Heart right ventricle (tissue), 16 donors: Measurements from ENCODE around the gene NID2. TPM values are rescaled to one million over a fixed set of nuclear protein-coding genes. Genes with fewer than 3 reads are reported as not detected.

Experiments
- ATAC-seq, 8 donors: fragments of 200-7000 bp; cut with Tn5 transposase; one replicate each; pipeline ENCODE4 v1.9.1; 2020; ENCODE audit warnings: mild to moderate bottlenecking in 8 of 8, moderate library complexity in 8 of 8, moderate number of reproducible peaks in 1 of 8
- DNase-seq, 2 donors: peaks; one replicate each; pipeline ENCODE4 v3.0.0-alpha.2; 2020
- H3K27ac ChIP-seq, 10 donors: fragments of 200-600 bp; sonication (generic) in 2 of 10; one replicate each; pipeline versions ENCODE4 v1.5.0 to v1.8.0; 2020 to 2022; ENCODE audit warnings: mild to moderate bottlenecking in 3 of 10
- H3K27me3 ChIP-seq, 7 donors: fragments of 200-600 bp; one replicate each; pipeline ENCODE4 v1.8.0; 2021 to 2022; ENCODE audit warnings: mild to moderate bottlenecking in 2 of 7
- H3K36me3 ChIP-seq, 9 donors: fragments of 200-600 bp; sonication (generic) in 1 of 9; one replicate each; pipeline versions ENCODE4 v1.5.0 to v1.8.0; 2020 to 2022; ENCODE audit warnings: mild to moderate bottlenecking in 2 of 9
- H3K4me1 ChIP-seq, 9 donors: fragments of 200-600 bp; sonication (generic) in 1 of 9; one replicate each; pipeline versions ENCODE4 v1.5.0 to v1.8.0; 2020 to 2022; ENCODE audit warnings: mild to moderate bottlenecking in 4 of 9
- H3K4me3 ChIP-seq, 10 donors: fragments of 200-600 bp; sonication (generic) in 2 of 10; one replicate each; pipeline versions ENCODE4 v1.5.0 to v1.8.0; 2020 to 2022; ENCODE audit warnings: mild to moderate bottlenecking in 7 of 10, moderate library complexity in 2 of 10
- H3K9me3 ChIP-seq, 11 donors: fragments of 200-600 bp in 10 of 11; sonication (generic) in 2 of 11; one replicate each; pipeline versions ENCODE4 v1.5.0 to v1.8.0; 2013 to 2022; ENCODE audit warnings: mild to moderate bottlenecking in 2 of 11, control low read depth in 1 of 11, moderate library complexity in 1 of 11
- WGBS, 2 donors: extraction: QIAGEN DNeasy Blood & Tissue Kit; methylation state at CpG; one replicate each; pipeline ENCODE4 v1.1.7; 2013; ENCODE audit warnings: inconsistent platforms in 1 of 2; 5-methylcytosine and 5-hydroxymethylcytosine counted together
- intact Hi-C, 10 donors: fragments of 100-400 bp; cut with DNase I; formaldehyde crosslinking; loops; one replicate each; pipeline versions ENCODE4 v1.11.1 to v1.14.2; 2022
- polyA plus RNA-seq, 2 donors: library from polyadenylated mRNA; stranded (reverse); fragments of 200-250 nt; gene quantifications; one replicate each; pipeline ENCODE4 v1.2.3, GENCODE V29; 2013
- total RNA-seq, 10 donors: library from RNA; stranded (reverse); fragmentation: NEBNext Ultra II Directional in 3 of 10; extraction: Animal tissue kit (Norgen Biotek cat#: 25700) in 3 of 10; gene quantifications; one replicate each; pipeline versions ENCODE4 v1.2.1 to v1.2.4, GENCODE V29; 2021 to 2023
- TF ChIP-seq, protein P1 (sequence below), 9 donors: fragments of 200-600 bp; sonication (generic) in 2 of 9; IDR thresholded peaks; one replicate each; pipeline versions ENCODE4 v1.5.0 to v1.8.0; 2021 to 2022; ENCODE audit warnings: antibody characterized with exemption in 9 of 9, mild to moderate bottlenecking in 5 of 9, moderate library complexity in 1 of 9
- donor health status: Arrhythmogenic right ventricular cardiomyopathy.
- donor health status: ischemic (EF 13 %, LVEDD 7.1; RV severe dilation, severe dysfunction).
- donor health status: healthy with polysubstance abuse.
- donor health status: DM: no; HTN: yes; CAD: no.
- donor health status: DM: no; HTN: no; CAD: no.
- donor health status: ischemic (EF 25% LVEDD 6.9; RV normal size, moderate dysfunction).
- donor health status: ischemic (EF 25% LVEDD 5.7; RV mildly dilated, moderate dysfunction).
- donor health status: healthy.
- donor health status: DM: yes; HTN: yes; CAD: no.
- donor health status: Ischemic cardiomyopathy.
- donor health status: ischemic (EF 35%, LVEDD 5.7; RV mildly dilated, moderate dysfunction).
- donor health status: nonischemic (EF 11% LVEDD 7.7; RV severe dilation, severe dysfunction).
- donor health status: DM: yes; HTN: yes; CAD: no.
- donor health status: PGD.
- donor health status: ischemic (EF 29% LVEDD 5.4; RV normal size, mild dysfunction).
- donor health status: nonischemic (EF 23%, LVEDD 6.1; RV moderate dilation, normal function).

The NID2 gene
- total and polyA plus RNA-seq, 12 donors = 15.1 to 66.0 (median 36.5) TPM

DNA sequence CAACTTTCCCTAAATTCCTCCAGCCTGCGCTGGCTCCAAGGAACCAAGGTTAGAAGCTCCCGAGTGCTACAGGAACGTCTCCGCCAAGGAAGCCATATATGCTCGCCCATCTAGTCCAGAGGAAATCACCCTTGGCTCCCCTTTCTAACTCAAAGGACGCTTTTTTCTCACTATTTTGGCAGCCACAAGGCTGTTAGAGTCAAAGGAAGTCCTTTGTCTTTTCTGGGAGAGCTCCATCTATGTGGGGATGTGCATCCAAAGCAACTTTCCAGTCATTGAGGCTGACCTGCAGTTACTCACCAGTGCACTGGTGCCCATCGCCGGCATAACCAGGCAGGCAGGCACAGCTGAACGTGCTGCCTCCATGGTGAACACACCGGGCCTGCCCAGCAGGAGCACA is 42.0 kb downstream of the NID2 start:
- H3K27ac ChIP-seq = peak overlapping the region in 7 of 10 donors; percentile 25 to 75 (median 66)
- H3K4me1 ChIP-seq = peaks cover 9 to 84% (median 75%) of the 10 kb centered on the region in 9 donors
- peak in 2 of 8 donors; percentile 21 to 35 for ATAC-seq
- H3K27me3 ChIP-seq = no peaks in the 10 kb centered on the region
- 54 to 69% methylated on average over 10 of the region's 10 CpGs for WGBS, 2 donors
- DNase-seq = no peak
- TF ChIP-seq, protein P1, sequence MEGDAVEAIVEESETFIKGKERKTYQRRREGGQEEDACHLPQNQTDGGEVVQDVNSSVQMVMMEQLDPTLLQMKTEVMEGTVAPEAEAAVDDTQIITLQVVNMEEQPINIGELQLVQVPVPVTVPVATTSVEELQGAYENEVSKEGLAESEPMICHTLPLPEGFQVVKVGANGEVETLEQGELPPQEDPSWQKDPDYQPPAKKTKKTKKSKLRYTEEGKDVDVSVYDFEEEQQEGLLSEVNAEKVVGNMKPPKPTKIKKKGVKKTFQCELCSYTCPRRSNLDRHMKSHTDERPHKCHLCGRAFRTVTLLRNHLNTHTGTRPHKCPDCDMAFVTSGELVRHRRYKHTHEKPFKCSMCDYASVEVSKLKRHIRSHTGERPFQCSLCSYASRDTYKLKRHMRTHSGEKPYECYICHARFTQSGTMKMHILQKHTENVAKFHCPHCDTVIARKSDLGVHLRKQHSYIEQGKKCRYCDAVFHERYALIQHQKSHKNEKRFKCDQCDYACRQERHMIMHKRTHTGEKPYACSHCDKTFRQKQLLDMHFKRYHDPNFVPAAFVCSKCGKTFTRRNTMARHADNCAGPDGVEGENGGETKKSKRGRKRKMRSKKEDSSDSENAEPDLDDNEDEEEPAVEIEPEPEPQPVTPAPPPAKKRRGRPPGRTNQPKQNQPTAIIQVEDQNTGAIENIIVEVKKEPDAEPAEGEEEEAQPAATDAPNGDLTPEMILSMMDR (IDR thresholded peaks at IDR 0.05) = no peak
- H3K9me3 ChIP-seq = peaks cover 0 to 4% (median 0%) of the 10 kb centered on the region in 11 donors
- peaks cover 0 to 43% (median 18%) of the 10 kb centered on the region in 9 donors for H3K36me3 ChIP-seq
- no peak overlapping the region for H3K4me3 ChIP-seq
- intact Hi-C loops = no loop called here

DNA sequence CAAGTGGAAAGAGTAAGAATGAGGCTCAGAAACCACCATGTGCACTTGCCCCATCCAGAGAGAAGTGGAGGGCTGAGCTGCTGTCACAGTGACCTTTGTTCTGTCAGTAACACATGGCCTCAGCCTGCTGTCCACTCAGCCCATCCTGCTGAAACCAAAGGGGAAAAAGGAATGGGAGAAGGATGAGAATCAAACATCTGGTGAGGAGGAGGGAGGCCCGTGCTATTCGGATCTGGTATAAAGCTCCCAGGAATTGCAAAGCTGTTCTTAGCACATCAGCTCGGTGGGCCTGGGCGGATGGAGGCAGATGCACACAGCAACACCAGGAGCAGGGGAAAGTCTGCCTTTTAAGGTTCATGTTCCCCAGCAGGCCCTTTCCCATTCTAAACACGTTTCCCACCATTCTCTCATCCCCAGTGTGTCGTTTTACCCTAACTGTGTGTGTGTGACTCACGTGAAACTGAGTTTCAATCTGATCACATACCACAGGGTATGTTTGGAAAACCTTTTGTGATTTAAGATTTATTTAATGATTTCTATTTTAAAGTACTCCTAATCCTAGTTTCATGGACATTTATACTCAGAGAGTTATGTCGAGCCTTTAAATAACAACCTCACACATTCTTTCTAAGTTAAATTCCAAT is 42.7 kb downstream of the NID2 start:
- Histone ChIP-seq H3K36me3 (peaks cover 0 to 43% (median 18%) of the 10 kb centered on the region in 9 donors), H3K27me3 (no peaks in the 10 kb centered on the region), H3K9me3 (peaks cover 0 to 4% (median 0%) of the 10 kb centered on the region in 11 donors), H3K27ac (peak overlapping the region in 9 of 10 donors; percentile 25 to 75 (median 66)), H3K4me1 (peaks cover 15 to 84% (median 77%) of the 10 kb centered on the region in 9 donors), H3K4me3 (no peak overlapping the region)
- DNase-seq (no peak), ATAC-seq (peak in 6 of 8 donors; percentile 8 to 36 (median 24))
- intact Hi-C loops = no loop called here
- WGBS, 2 donors = 70 to 77% methylated on average over 8 of the region's 8 CpGs
- TF ChIP-seq, protein P1 (IDR thresholded peaks at IDR 0.05) = no peak

DNA sequence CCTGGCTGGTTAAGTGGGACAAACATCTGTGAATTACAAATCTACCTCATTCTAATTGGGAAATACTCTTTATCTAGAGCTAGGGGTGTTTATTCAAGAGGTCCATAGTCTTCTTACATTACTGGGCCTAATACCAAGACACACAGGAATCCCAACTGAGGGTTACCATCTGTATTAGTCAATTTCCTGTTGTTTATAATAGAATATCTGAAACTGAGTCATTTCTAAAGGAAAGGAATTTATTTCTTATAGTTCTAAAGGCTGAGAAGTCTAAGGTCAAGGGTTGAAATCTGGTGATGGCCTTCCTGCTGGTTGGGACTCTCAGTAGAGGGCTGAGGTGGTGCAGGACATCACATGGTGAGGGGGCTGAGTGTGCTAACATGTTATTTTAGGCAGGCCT is 43.5 kb downstream of the NID2 start:
- Histone ChIP-seq H3K27me3 (no peaks in the 10 kb centered on the region), H3K36me3 (peaks cover 0 to 43% (median 18%) of the 10 kb centered on the region in 9 donors), H3K4me1 (peaks cover 16 to 86% (median 82%) of the 10 kb centered on the region in 9 donors), H3K9me3 (peaks cover 0 to 4% (median 0%) of the 10 kb centered on the region in 11 donors), H3K4me3 (no peak overlapping the region), H3K27ac (peak overlapping the region in 9 of 10 donors; percentile 25 to 75 (median 71))
- TF ChIP-seq, protein P1 (IDR thresholded peaks at IDR 0.05) = no peak
- intact Hi-C loops = no loop called here
- ATAC-seq (peak; percentile 15 to 66 (median 48)), DNase-seq (no peak)

DNA sequence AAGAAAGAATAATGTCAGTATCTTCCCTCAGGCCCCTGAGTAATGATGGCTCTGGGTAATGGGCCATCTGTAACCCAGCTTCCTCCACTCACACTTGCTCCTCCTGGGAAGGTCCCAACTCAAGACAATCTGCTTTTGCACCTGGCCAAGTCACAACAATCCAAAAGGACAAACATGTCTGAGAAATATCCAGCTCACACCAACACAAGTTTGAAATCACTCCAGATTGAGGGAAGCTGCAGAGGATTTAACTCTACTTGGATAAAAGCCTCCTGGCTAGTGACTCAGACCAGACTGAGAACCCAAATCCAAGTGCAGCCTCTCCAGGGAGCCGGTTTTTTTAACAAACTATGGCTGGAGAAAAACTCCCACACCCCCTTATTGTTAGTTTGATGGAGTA is 45.3 kb downstream of the NID2 start:
- DNase-seq (peak in 1 of 2 donors; percentile 69), ATAC-seq (peak in 7 of 8 donors; percentile 29 to 62 (median 53))
- peaks cover 16 to 94% (median 85%) of the 10 kb centered on the region in 9 donors for H3K4me1 ChIP-seq

More for the DNA sequence above, 45.3 kb downstream of the NID2 start:
- intact Hi-C loops = loop anchor here in 1 of 10 donors (5.0 kb wide), 1 partner anchor 44 kb away; the partner anchor contains the start of gene NID2
- 14 to 21% methylated on average over 1 of the region's 1 CpG for WGBS, 2 donors
- Histone ChIP-seq H3K36me3 (peaks cover 0 to 50% (median 30%) of the 10 kb centered on the region in 9 donors), H3K27me3 (no peaks in the 10 kb centered on the region), H3K27ac (peak overlapping the region in 9 of 10 donors; percentile 9 to 75 (median 71)), H3K4me3 (no peak overlapping the region), H3K9me3 (peaks cover 0 to 4% (median 0%) of the 10 kb centered on the region in 11 donors)
- TF ChIP-seq, protein P1 (IDR thresholded peaks at IDR 0.05) = no peak
